Fibroblast of pulmonary artery (primary cell): Measurements from ENCODE around the gene KPNA5.
A peak's percentile ranks its signal among the peaks of the same experiment; 100 is the strongest.
"Not testable (repeated sequence)": the region's sequence is repeated elsewhere in the genome, so short reads cannot be mapped to it uniquely, and the experiment has no call there.

Source experiments
- DNase-seq: peaks from one replicate; pipeline ENCODE4 v3.0.0-alpha.2; 2010; ENCODE audit warnings: low read depth
- H3K4me3 ChIP-seq: replicated peaks from 2 replicates; pipeline ENCODE4 v1.5.1; 2011; ENCODE audit warnings: low read depth, mild to moderate bottlenecking, control low read depth, low read length, moderate library complexity
- TF ChIP-seq, protein P1 (sequence below): IDR thresholded peaks from 2 replicates; pipeline ENCODE4 v1.5.1; 2011; ENCODE audit warnings: mild to moderate bottlenecking, control low read depth, low read length, inconsistent platforms; ENCODE audit errors: missing control alignments

Gene KPNA5

DNA sequence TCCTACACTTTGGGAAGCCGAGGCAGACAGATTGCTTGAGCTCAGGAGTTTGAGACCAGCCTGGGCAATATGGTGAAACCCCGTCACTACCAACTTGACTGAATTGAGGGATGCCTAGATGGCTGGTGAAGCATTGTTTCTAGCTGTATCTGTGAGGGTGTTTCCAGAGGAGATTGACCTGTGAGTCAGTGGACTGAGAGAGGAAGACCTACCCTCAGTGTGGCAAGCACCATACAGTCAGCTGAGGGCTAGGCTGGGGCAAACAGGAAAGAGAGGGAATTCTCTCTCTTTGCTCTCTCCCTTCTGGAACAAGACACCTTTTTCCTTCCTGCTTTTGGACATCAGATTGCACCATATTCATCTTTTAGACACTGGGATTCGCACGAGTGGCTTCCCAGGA, 8.7 kb upstream of the KPNA5 start:
- H3K4me3 ChIP-seq = no peak overlapping the region
- DNase-seq = no peak
- TF ChIP-seq, protein P1, sequence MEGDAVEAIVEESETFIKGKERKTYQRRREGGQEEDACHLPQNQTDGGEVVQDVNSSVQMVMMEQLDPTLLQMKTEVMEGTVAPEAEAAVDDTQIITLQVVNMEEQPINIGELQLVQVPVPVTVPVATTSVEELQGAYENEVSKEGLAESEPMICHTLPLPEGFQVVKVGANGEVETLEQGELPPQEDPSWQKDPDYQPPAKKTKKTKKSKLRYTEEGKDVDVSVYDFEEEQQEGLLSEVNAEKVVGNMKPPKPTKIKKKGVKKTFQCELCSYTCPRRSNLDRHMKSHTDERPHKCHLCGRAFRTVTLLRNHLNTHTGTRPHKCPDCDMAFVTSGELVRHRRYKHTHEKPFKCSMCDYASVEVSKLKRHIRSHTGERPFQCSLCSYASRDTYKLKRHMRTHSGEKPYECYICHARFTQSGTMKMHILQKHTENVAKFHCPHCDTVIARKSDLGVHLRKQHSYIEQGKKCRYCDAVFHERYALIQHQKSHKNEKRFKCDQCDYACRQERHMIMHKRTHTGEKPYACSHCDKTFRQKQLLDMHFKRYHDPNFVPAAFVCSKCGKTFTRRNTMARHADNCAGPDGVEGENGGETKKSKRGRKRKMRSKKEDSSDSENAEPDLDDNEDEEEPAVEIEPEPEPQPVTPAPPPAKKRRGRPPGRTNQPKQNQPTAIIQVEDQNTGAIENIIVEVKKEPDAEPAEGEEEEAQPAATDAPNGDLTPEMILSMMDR = no peak

DNA sequence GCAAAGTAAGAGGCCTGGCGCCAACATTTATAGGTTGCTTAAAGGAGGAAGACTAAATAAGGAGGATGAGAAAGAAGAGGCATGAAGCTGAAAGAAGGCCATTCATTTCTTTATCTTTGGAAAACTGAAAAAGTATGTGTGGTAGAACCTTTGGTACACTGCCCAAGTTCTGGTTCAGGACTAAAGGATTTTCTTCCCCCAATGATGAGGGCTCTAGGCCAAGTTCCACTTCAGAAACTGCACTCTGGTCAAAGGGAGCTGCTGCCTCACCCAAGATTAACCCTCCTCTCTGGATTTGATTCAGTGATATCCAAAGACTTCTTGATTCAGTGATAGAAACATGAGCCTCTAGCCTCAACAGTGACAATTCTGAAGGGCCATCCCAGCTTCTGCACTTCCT, 5.0 kb upstream of the KPNA5 start:
- DNase-seq = no peak
- no peak overlapping the region for H3K4me3 ChIP-seq
- TF ChIP-seq, protein P1 = no peak

DNA sequence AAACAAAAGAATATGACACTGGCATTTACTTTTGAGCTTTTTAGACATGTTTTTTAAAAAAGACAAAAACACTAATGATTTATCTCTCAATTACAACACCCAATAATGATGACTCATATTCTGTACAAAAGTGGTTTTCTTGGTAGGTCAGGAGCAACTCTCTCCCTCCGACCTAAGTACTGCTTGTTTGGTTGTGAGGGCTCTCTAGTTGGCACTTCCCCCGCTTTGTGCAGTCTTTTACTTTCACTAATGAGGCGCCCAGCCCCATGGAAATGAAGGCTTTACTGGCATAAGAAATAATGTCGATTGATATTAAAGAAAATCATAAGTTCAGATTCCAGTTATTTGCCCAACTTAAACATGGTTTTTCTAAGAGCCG, 1.3 kb downstream of the KPNA5 start:
- peak; percentile 49 for DNase-seq
- peak overlapping the region; percentile 89 for H3K4me3 ChIP-seq
- TF ChIP-seq, protein P1 = no peak

DNA sequence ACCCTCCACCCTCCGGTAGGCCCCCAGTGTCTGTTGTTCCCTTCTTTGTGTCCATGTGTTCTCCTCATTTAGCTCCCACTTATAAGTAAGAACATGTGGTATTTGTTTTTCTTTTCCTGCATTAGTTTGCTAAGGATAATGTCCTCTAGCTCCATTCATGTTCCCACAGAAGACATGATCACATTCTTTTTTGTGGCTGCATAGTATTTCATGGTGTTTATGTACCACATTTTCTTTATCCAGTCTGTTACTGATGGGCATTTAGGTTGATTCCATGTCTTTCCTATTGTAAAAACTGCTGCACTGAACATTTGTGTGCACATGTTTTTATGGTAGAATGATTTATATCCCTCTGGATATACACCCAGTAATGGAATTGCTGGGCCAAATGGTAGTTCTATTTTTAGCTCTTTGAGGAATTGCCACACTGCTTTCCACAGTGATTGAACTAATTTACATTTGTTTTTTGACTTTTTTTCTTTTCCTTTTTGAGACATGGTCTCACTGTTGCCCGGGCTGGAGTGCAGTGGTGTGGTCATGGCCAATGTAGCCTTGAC, 4.5 kb downstream of the KPNA5 start:
- TF ChIP-seq, protein P1 = no peak
- DNase-seq = no peak

DNA sequence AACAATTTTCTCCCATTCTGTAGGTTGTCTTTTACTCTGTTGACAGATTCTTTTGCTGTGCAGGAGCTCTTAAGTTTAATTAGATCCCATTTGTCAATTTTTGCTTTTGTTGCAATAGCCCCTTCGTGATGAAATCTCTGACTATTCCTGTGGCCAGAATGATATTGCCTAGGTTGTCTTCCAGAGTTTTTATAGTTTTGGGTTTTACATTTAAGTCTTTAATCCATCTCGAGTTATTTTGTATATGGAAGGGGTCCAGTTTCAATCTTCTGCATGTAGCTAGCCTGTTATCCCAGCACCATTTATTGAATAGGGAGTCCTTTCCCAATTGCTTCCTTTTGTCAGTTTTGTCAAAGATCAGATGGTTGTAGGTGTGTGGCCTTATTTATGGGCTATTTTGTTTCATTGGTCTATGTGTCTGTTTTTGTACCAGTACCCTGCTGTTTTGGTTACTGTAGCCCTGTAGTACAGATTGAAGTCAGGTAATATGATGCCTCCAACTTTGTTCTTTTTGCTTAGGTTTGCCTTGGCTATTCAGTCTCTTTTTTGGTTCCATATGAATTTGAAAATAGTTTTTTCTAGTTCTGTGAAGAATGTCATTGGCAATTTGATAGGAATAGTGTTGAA, 5.6 kb downstream of the KPNA5 start:
- not testable (repeated sequence) for H3K4me3 ChIP-seq

More for the DNA sequence above, 4.5 kb downstream of the KPNA5 start:
- H3K4me3 ChIP-seq = no peak overlapping the region

DNA sequence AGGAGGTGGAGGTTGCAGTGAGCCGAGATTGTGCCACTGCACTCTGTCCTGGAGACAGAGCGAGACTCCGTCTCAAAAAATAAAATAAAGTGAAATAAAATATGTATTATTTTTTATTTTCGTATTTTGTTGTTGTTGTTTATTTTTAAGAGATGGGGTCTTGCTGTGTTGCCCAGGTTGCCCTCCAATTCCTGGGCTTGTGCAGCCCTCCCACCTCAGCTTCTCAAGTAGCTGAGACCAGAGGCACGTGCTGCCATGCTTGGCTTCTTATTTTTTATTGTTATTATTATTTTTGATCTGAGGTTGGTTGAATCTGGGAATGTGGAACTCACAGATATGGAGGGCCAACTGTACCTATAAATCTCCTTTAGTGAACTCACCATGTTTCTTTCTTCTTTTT, 10.1 kb downstream of the KPNA5 start:
- TF ChIP-seq, protein P1 = no peak
- DNase-seq = no peak
- H3K4me3 ChIP-seq = no peak overlapping the region

More for the DNA sequence above, 5.6 kb downstream of the KPNA5 start:
- not testable (repeated sequence) for DNase-seq

DNA sequence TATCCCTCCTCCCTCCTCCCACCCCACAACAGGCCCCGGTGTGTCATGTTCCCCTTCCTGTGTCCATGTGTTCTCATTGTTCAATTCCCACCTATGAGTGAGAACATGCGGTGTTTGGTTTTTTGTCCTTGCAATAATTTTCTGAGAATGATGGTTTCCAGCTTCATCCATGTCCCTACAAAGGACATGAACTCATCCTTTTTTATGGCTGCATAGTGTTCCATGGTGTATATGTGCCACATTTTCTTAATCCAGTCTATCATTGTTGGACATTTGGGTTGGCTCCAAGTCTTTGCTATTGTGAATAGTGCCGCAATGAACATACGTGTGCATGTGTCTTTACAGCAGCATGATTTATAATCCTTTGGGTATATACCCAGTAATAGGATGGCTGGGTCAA, 11.9 kb downstream of the KPNA5 start:
- DNase-seq, H3K4me3 ChIP-seq: not testable (repeated sequence)

DNA sequence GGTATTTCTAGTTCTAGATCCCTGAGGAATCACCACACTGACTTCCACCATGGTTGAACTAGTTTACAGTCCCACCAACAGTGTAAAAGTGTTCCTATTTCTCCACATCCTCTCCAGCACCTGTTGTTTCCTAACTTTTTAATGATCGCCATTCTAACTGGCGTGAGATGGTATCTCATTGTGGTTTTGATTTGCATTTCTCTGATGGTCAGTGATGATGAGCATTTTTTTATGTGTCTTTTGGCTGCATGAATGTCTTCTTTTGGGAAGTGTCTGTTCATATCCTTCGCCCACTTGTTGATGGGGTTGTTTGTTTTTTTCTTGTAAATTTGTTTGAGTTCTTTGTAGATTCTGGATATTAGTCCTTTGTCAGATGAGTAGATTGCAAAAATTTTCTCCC, 12.3 kb downstream of the KPNA5 start:
- H3K4me3 ChIP-seq, DNase-seq: not testable (repeated sequence)
